ENCODE data around the gene CCDC88C.
"Not testable (repeated sequence)": the region's sequence is repeated elsewhere in the genome, so short reads cannot be mapped to it uniquely, and the experiment has no call there.

CCDC88C gene

DNA sequence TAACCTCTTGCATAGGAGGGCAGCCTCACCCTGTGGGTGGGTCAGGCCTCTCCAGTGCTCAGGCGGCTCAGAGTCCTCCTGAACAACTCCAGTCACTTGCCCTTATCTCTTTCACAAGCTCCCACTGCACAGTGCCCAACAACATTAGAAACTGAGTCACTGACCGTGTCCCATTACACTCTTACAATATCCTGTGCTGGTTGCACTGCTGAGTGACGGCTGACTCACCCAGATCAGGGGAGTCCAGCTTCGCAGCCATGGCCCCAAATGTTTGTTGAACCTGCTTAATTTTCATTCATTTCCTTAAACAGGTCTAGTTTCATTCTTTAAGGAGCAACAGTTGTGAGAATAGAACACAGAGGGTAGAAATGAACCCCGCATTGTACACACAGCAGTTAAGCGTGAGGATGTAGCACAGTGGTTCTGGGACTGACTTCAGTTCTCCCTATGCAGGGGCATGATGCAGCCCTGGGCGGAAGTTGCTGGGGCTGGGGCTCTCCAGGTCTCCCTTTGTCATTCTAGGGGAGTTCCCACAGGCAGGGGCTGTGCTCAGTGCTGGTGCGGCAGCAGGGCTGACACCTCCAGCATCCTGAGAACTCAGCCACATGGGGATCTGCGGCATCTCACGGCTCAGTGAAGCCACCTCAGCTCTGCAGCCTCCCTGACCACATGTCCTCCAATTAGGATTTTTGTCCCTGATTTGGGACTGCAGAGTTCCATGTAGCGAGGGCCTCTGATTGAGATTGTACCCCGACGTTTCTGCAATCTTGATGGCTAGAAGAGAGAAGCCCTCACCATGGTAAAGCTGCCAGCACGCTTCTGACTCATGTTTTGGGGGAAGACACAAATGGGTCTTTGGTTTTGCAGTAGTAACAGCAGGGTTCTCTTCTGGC lies 189.3 kb downstream of the CCDC88C start:
- peak; percentile 64 for DNase-seq (ENCODE audit: low read depth, low spot score)

- DNase-seq (ENCODE audit: low read depth, low spot score) = no peak
These were observed 190.4 kb downstream of the CCDC88C start for GRCh38 chr14:91227183-91227628.

DNA sequence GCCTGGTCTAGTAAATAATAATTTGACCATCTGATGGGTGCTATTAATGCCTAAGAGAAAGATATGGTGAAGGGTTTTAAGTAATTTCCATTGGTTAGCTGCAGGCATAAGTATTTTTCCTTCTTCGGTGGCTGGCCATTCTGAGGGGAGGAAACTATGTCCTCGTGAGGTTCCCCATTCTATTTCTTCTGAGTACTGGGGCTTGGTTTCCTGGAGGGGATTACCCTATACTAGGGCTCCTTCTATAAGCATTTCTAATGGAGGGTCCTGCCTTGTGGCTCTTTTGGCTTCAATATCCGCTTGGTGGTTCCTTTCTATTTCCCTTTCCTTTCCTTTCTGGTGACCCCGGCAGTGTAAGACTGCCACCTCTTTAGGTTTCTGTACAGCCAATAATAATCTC lies 191.3 kb downstream of the CCDC88C start:
- DNase-seq (ENCODE audit: low read depth, low spot score) = not testable (repeated sequence)

DNA sequence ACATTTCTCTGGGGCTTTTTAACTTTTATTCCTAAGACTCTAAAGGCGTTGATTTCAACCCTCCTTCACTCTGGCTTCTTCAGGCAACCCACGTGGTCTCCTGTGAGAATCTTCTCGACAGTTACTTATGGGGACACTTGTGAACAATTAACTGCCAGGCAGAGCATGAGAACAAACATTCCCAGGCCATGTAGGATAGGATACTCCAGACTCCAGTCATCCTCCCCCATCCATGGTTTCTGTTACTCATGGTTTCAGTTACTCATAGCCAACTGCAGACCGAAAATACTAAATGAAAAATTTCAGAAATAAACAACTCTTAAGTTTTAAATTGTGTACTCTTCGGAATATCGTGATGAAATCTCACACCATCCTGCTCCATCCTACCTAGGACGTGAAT lies 192.6 kb downstream of the CCDC88C start:
- no peak for DNase-seq (ENCODE audit: low read depth, low spot score)

- no peak for DNase-seq (ENCODE audit: low read depth, low spot score)
These were observed 194.4 kb downstream of the CCDC88C start for GRCh38 chr14:91223028-91223783.

Measured in activated CD4-positive, CD25-positive, alpha-beta regulatory T cell treated with anti-CD3 and anti-CD28 coated beads, Interleukin-2, amount 50 U/mL, for 16 hours (primary cell).